GM23338 (cell line): Measurements from ENCODE around the gene CENPP. TPM values are rescaled to one million over a fixed set of nuclear protein-coding genes. Genes with fewer than 3 reads are reported as not detected.

ENCODE experiments used
- ATAC-seq: fragments of 200-7000 bp; cut with Tn5 transposase; 3 replicates; pipeline ENCODE4 v1.9.1; 2020
- DNase-seq: peaks from one replicate; pipeline ENCODE4 v3.0.0-alpha.2; 2015; ENCODE audit warnings: low spot score
- H2AFZ ChIP-seq: fragments of 200-600 bp; sonication (generic); 2 replicates; pipeline ENCODE4 v1.8.0; 2016; ENCODE audit warnings: antibody characterized with exemption, mild to moderate bottlenecking, moderate library complexity
- H3F3A ChIP-seq: fragments of 200-600 bp; sonication (generic); replicated peaks from 2 replicates; pipeline ENCODE4 v1.8.0; 2017; ENCODE audit warnings: antibody characterized with exemption, mixed run types, low read depth
- H3K27ac ChIP-seq: fragments of 200-600 bp; sonication (generic); 2 replicates; pipeline ENCODE4 v1.6.1; 2016; ENCODE audit warnings: low read depth
- H3K27me3 ChIP-seq: fragments of 200-600 bp; sonication (generic); 2 replicates; pipeline ENCODE4 v1.8.0; 2016; ENCODE audit warnings: mild to moderate bottlenecking, mixed run types, moderate library complexity; ENCODE audit not compliant: insufficient read depth
- H3K36me3 ChIP-seq: fragments of 200-600 bp; sonication (generic); 2 replicates; pipeline ENCODE4 v1.8.0; 2016; ENCODE audit warnings: mild to moderate bottlenecking; ENCODE audit not compliant: insufficient read depth
- H3K4me1 ChIP-seq: fragments of 200-600 bp; sonication (generic); 2 replicates; pipeline ENCODE4 v1.8.0; 2016; ENCODE audit warnings: mild to moderate bottlenecking, moderate library complexity; ENCODE audit not compliant: insufficient read depth
- H3K4me2 ChIP-seq: fragments of 200-600 bp; sonication (generic); 2 replicates; pipeline ENCODE4 v1.7.1; 2017; ENCODE audit warnings: mixed run types
- H3K4me3 ChIP-seq: fragments of 200-600 bp; sonication (generic); 2 replicates; pipeline ENCODE4 v1.6.1; 2016; ENCODE audit warnings: mixed run types
- H3K79me2 ChIP-seq: fragments of 200-600 bp; sonication (generic); replicated peaks from 2 replicates; pipeline ENCODE4 v1.8.0; 2017; ENCODE audit warnings: mild to moderate bottlenecking; ENCODE audit not compliant: insufficient read depth
- H3K9me2 ChIP-seq: fragments of 200-600 bp; sonication (generic); 2 replicates; pipeline ENCODE4 v1.8.0; 2017; ENCODE audit not compliant: insufficient read depth
- H4K20me1 ChIP-seq: fragments of 200-600 bp; sonication (generic); replicated peaks from 2 replicates; pipeline ENCODE4 v1.8.0; 2017; ENCODE audit warnings: mild to moderate bottlenecking; ENCODE audit not compliant: insufficient read depth
- H3K27ac Mint-ChIP-seq: 2 replicates; pipeline ENCODE4 v1.8.0; 2020; ENCODE audit warnings: inconsistent platforms, mild to moderate bottlenecking, moderate library complexity, mixed read lengths
- H3K27me3 Mint-ChIP-seq: 3 replicates; pipeline ENCODE4 v1.8.0; 2022; ENCODE audit warnings: low read depth, mild to moderate bottlenecking, moderate library complexity, mixed read lengths, inconsistent platforms; ENCODE audit not compliant: insufficient read depth, poor library complexity
- H3K36me3 Mint-ChIP-seq: 3 replicates; pipeline ENCODE4 v1.8.0; 2021; ENCODE audit warnings: low read depth, mild to moderate bottlenecking, inconsistent platforms, moderate library complexity, mixed read lengths
- H3K4me1 Mint-ChIP-seq: 3 replicates; pipeline ENCODE4 v1.8.0; 2020; ENCODE audit warnings: mild to moderate bottlenecking, inconsistent platforms, mixed read lengths
- H3K4me3 Mint-ChIP-seq: 3 replicates; pipeline ENCODE4 v1.8.0; 2021; ENCODE audit warnings: moderate library complexity, mild to moderate bottlenecking, inconsistent platforms, mixed read lengths
- H3K9me3 Mint-ChIP-seq: 3 replicates; pipeline ENCODE4 v1.8.0; 2020; ENCODE audit warnings: moderate library complexity, mild to moderate bottlenecking, inconsistent platforms, mixed read lengths
- CREB1 ChIP-seq: fragments of 250-450 bp; sonication (Bioruptor Pico); IDR thresholded peaks from 2 replicates; pipeline ENCODE4 v1.5.0; 2020; ENCODE audit warnings: low read depth, mild to moderate bottlenecking, moderate library complexity
- CTCF ChIP-seq, 2 experiments: fragments of 200-600 bp in 1 of 2; sonication (generic) in 1 of 2; conservative IDR thresholded peaks; 2 replicates each; pipeline versions ENCODE4 v1.5.1 to v1.6.1; 2016 to 2017; ENCODE audit warnings: antibody characterized with exemption in 2 of 2, low read depth in 2 of 2, mild to moderate bottlenecking in 2 of 2, moderate library complexity in 1 of 2
- ETS1 ChIP-seq: IDR thresholded peaks from 2 replicates; pipeline ENCODE4 v1.6.1; 2016; ENCODE audit warnings: antibody characterized with exemption
- EZH2 ChIP-seq: fragments of 200-600 bp; sonication (generic); IDR thresholded peaks from one replicate; pipeline ENCODE4 v1.8.0; 2017; ENCODE audit warnings: antibody characterized with exemption, mild to moderate bottlenecking, low read depth; ENCODE audit not compliant: unreplicated experiment
- EZH2phosphoT487 ChIP-seq: fragments of 200-600 bp; sonication (generic); IDR thresholded peaks from one replicate; pipeline ENCODE4 v1.8.1; 2018; ENCODE audit warnings: antibody characterized with exemption; ENCODE audit not compliant: unreplicated experiment
- JUNB ChIP-seq: IDR thresholded peaks from one replicate; pipeline ENCODE4 v1.6.1; 2016; ENCODE audit warnings: antibody characterized with exemption; ENCODE audit not compliant: unreplicated experiment
- NANOG ChIP-seq: IDR thresholded peaks from 2 replicates; pipeline ENCODE4 v1.6.1; 2016; ENCODE audit warnings: antibody characterized with exemption, borderline replicate concordance
- POLR2AphosphoS5 ChIP-seq: IDR thresholded peaks from 2 replicates; pipeline ENCODE4 v1.6.1; 2016; ENCODE audit warnings: antibody characterized with exemption, low read depth
- REST ChIP-seq: IDR thresholded peaks from one replicate; pipeline ENCODE4 v1.6.1; 2018; ENCODE audit warnings: antibody characterized with exemption; ENCODE audit not compliant: unreplicated experiment
- STAT1 ChIP-seq: IDR thresholded peaks from one replicate; pipeline ENCODE4 v1.6.1; 2016; ENCODE audit warnings: antibody characterized with exemption; ENCODE audit not compliant: unreplicated experiment
- ZNF114 ChIP-seq: fragments of 250-450 bp; sonication (Bioruptor Pico); IDR thresholded peaks from 2 replicates; pipeline ENCODE4 v1.5.0; 2020; ENCODE audit warnings: mild to moderate bottlenecking, moderate library complexity
- ZNF331 ChIP-seq: fragments of 250-450 bp; sonication (Bioruptor Pico); IDR thresholded peaks from 2 replicates; pipeline ENCODE4 v1.5.0; 2020; ENCODE audit warnings: low read depth, mild to moderate bottlenecking, moderate library complexity
- ZNF462 ChIP-seq: fragments of 250-450 bp; sonication (Bioruptor Pico); IDR thresholded peaks from 2 replicates; pipeline ENCODE4 v1.5.0; 2020; ENCODE audit warnings: mild to moderate bottlenecking, moderate library complexity
- polyA plus RNA-seq: library from polyadenylated mRNA; unstranded; fragments of >200 nt; fragmentation: Nextera tagmentation; extraction: Ambion mirVana; gene quantifications from 2 replicates; pipeline ENCODE4 v1.2.1, GENCODE V29; 2016
- total RNA-seq: library from RNA; depleted of rRNA; stranded (reverse); fragments of >200 nt; shearing (Covaris generic); gene quantifications from 2 replicates; pipeline ENCODE4 v1.2.3, GENCODE V29; 2014

CENPP gene
- total and polyA plus RNA-seq, 2 experiments from 2014 or later: 11.0 to 12.6 TPM

GRCh38 chr9:92650839-92651621, 325.3 kb downstream of the CENPP start:
- H3K36me3 ChIP-seq: peaks cover 6% of the 10 kb centered on the region; the same call in 1 of the 2 replicates
- H3K4me1 ChIP-seq: no peaks in the 10 kb centered on the region
- Mint-ChIP-seq H3K27ac (no peak overlapping the region), H3K36me3 (peaks cover 43% of the 10 kb centered on the region), H3K4me1 (no peaks in the 10 kb centered on the region), H3K9me3 (no peaks in the 10 kb centered on the region), H3K27me3 (peaks cover 3% of the 10 kb centered on the region), H3K4me3 (no peak overlapping the region)
- TF ChIP-seq ETS1 (no peak), CTCF (conservative IDR thresholded peaks at IDR 0.05; ENCODE audit: low read depth in 2 of 2) (no peak), POLR2AphosphoS5 (no peak), ZNF462 (CRISPR knock-in tag) (no peak), ZNF331 (CRISPR knock-in tag) (no peak), CREB1 (CRISPR knock-in tag) (no peak), JUNB (no peak), REST (no peak), ZNF114 (CRISPR knock-in tag) (no peak), STAT1 (no peak), NANOG (no peak), EZH2phosphoT487 (no peak), EZH2 (no peak)
- H2AFZ ChIP-seq: no peak overlapping the region
- no peaks in the 10 kb centered on the region for H3K27me3 ChIP-seq
- H3K79me2 ChIP-seq: no peaks in the 10 kb centered on the region
- ATAC-seq: no peak
- H3K4me2 ChIP-seq: no peak overlapping the region
- no peaks in the 10 kb centered on the region for H3F3A ChIP-seq
- no peaks in the 10 kb centered on the region for H4K20me1 ChIP-seq
- DNase-seq: no peak
- no peak overlapping the region for H3K4me3 ChIP-seq
- H3K9me2 ChIP-seq: no peaks in the 10 kb centered on the region
- no peak overlapping the region for H3K27ac ChIP-seq
